NCI-H526 treated with DMSO at 0.1 percent for 48 hours (cell line): ENCODE data around the gene GIPC3.

ENCODE experiments used
- DNase-seq: peaks from one replicate; lab custom pipeline; 2025; lab: John Stamatoyannopoulos, UW

GIPC3 gene

GRCh38 chr19:3638208-3639193, 53.2 kb downstream of the GIPC3 start:
- DNase-seq = no peak

- no peak for DNase-seq
Measured at GRCh38 chr19:3639479-3639878, 54.2 kb downstream of the GIPC3 start.

DNA sequence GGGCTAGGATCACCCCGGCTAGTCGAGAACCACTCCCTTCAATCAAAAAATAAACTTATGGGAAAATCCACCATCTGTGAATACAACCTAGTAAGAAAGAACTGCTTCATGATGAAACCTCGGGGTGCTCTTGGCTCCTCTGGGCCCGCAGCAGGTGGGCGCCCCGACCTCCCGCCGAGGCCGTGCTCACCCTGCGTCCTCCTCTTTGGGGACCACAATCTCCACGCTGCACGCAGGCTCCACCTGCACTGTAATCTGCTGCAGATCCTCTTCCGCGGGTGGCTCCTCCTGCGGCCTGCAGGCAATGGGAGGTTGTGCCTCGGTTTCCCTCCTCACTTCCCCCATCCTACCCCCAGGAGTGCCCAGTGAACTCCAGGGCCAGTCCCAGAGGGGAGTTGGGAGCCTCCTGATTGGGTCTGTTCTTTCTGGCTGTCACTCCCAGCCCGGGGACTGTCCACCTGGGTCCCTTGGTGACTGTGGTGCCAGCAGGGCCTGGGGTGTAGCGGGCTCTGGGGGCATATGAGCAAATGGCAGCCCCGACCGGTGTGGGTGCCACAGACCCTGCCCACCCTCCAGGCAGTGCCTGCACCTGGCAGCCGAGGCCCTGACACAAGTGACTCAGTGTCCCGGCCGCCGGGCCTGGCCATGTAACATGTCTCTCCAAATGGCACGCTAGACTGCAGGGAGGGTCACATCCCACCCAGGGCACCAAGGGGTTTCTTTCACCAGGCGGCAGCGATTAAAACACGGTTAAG, 56.4 kb downstream of the GIPC3 start:
- no peak for DNase-seq

- no peak for DNase-seq
Measured at GRCh38 chr19:3642296-3642695, 57.0 kb downstream of the GIPC3 start.
